ENCODE data around the gene VAMP8.

- TF ChIP-seq CTCF (IDR thresholded peaks at IDR 0.05) (no peak), POLR2A (IDR thresholded peaks at IDR 0.05) (no peak)
Observed at GRCh38 chr2:85550486-85550885, 26.9 kb upstream of the VAMP8 start.

All from heart left ventricle (tissue), 13 donors.